ENCODE data around the gene DOCK2.

The DOCK2 gene

DNA sequence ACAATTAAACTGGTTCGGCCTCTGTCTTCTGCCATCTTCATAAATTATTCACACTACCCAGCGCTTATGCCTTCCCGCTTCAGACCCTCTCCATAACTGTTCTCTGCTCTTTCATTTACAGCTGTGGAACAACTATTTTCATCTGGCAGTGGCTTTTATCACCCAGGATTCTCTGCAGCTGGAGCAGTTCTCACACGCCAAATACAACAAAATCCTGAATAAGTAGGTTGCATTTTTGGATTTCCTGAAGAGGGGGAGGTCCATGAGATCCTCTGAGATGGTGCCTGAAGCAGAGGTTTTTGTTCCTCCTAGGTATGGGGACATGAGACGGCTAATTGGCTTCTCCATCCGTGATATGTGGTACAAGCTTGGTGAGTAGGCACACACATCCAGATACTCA is 371.3 kb downstream of the DOCK2 start:
- DNase-seq, result no peak

DNA sequence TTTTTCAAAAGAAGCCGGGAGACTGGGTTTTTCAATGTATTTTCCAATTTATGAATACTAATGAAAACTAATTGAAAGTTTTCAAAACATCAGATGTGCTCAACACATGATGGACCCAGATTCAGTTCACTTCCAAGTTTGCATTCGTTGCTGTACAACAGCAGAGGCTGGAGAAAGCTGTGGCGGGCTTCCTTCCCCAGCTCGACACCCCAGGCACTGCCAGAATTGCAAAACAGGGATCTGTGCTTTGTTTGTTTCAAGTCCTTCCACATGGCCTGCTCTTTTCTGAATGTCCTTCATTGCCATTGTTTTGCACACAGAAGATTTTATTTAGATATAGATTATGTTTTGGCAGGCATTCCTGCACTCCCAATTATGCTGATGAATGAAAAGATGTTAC is 373.5 kb downstream of the DOCK2 start:
- DNase-seq, result no peak

- no peak for DNase-seq
Measured at GRCh38 chr5:170011751-170012150, 374.7 kb downstream of the DOCK2 start.

GRCh38 chr5:170012622-170013021 is 375.5 kb downstream of the DOCK2 start:
- no peak for DNase-seq

- no peak for DNase-seq
Measured at GRCh38 chr5:170020423-170020822, 383.3 kb downstream of the DOCK2 start.

DNA sequence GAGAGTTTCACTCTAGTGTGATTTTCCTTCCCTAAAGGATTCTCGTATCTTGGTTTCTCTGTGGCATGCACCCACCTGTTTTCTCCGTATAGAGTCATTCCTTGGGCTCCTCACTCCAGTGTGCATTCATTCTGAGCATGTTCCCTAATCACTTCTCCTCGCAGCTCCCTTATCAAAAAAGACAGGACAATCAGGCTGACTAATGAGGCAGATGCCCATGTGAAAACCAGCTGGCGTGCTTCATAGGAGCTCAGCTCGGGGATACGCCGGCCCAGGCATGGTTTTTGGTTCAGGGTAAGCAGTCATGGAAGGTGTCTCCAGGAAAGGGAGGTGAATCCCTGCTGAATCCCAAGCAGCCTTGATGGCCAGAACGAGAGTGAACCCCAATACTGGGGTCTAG is 384.4 kb downstream of the DOCK2 start:
- DNase-seq, result no peak

- no peak for DNase-seq
Measured at GRCh38 chr5:170025853-170026252, 388.8 kb downstream of the DOCK2 start.

DNA sequence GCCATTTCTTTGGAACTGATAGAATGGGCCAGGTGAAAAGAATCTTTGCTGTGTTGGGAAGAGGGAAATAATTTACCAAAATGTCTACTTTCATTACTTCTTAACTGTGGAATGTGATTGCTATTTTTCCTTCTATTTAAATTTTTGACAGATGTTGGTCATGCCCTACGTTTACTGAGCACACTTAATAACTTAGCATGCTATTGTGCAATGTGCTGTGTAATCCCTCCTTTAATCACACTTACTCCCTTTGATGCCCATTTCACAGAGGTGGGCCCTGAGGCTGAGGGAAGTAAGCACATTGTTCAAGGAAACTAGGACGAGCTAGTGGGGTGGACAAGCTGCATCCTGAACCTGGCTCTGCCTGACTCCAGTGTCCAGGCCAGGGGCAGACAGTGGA is 391.0 kb downstream of the DOCK2 start:
- DNase-seq, result no peak

DNA sequence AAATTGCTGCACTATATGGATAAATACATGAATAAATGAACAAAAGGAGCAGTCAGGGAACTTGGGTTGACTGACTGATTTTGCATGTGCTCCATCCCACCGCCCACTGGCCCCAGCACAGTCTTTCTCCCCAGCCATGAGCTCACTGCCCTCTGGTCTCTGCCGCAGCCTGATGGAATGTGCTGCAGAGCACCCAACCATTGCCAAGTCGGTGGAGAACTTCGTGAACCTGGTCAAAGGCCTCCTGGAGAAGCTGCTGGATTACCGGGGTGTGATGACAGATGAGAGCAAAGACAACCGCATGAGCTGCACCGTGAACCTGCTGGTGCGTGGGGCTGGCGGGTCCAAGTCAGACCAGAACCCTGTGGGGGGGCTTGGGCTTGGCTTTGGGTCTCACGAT is 397.2 kb downstream of the DOCK2 start:
- DNase-seq, result no peak

DNA sequence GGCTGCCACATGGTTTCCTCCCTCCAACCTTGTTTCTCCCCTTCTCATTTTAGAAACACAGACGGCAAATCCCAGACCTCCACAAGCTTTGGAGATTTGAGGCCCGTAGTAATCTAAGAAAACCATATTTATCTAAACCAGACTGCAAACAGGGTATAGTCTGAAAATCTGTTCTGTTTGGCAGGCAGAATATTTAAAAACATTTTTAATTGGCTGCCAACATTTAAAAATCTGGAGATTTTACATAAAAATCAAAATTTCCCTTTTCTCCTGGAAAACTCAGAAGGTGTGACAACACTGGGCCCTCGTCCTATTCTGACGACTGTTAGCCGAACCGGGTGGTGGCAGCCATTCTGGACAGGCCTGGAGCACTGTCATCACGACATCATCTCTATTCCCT is 401.2 kb downstream of the DOCK2 start:
- no peak for DNase-seq

DNA sequence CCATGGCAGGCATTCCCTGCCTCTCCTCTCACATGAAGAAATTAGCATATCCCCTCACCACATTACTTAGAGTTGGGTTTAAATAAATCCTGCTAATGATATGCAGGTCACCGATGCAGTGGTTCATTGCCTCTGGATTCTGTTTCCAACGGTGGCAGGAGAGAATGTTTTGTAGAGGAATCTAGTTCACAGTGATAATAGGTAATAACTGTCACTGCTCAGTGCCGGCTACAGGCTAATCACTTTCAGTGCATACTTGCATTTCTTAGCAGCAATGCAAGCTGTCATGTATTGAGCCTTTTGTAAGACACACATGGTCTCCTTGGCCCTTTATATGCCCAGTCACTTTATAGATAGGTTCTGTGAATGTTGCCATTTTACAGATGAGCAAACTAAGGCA is 402.8 kb downstream of the DOCK2 start:
- DNase-seq, result no peak

DNA sequence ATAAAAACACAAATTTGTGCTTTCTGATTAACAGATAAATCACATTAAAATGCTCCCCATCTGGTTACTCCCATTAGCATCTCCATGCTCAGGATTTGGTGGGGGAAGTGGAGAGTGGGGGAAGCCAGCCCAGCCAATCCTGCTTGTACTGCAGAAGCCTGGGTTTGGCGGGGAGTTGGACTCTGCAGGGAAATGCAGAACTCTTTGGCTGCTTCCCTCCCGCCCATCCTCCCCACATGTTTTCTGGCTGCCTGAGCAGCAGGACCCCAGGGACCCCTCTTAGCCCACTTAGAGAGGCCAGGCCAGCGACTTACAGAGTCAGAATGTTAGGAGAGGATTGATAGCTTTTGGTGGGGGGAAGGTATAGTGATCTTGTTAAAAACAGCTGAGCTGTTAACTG is 409.2 kb downstream of the DOCK2 start:
- DNase-seq, result no peak

DNA sequence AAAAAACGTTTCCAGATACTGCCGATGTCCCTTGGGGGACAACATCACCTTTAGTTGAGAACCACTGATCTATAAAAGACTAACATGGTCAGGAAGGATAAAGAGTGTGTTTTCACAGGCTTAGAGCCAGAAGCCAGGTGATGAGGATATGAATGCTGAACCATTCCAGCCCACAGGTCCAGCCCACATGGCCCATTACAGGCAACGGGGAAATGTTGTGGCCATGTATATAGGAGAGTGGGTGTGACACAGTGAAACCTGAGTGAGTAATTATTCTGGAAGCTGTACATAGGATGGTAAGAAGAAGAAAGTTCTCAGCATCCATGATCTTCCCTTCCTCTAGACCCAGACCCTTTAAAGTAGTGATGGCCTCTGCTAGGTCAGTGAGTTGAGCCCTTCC is 412.6 kb downstream of the DOCK2 start:
- DNase-seq, result no peak

GRCh38 chr5:170053896-170054295 is 416.8 kb downstream of the DOCK2 start:
- no peak for DNase-seq

DNA sequence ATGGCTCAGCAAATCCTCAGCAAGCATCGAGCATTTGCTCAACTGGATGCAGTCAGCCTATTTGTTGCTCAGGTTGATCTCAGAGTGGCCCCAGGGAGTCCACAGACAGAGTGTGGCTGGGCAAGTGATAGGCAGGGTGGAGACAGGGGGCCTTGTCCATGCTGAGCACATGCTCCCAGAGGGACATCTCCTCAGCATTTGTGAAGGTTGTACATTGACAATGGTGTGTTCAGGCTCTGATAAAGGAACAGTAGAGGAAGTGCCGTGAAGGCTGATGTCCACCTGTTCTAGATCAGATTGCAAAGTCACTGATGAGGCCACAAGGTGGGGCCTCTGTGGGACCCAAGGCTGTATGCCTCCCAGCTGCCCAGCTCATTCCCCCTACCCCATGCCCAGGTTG is 418.5 kb downstream of the DOCK2 start:
- no peak for DNase-seq

DNA sequence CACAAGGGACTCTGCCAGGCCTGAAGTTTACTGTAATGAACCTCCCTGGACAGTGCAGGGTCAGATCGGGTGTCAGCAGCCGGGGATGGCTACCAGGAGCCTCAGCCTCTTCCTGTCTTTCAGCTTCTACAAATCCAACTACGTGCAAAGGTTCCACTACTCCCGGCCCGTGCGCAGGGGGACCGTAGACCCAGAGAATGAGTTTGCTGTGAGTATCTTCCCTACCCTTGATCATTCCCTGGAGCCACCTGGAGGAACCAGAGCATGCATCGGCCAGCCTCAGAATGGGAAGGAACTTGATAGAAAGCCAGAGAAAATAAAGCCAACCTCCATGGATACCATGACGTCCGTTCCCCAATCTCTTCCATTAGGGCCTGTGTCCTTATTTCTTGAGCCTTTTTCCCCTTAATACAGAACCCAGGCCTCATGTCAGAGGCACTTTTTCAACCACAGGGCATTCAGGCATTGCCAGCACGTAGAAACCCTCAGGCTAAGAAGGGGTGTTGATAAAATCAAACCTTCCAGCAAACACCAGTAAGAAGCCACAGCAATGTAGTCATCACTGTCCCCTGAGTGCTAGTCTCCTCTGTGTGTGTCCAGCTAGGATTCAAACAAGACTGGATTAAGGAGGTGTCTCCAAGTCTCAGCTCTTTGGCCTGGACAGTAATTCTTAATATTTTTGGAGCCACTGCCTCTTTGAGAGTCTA is 419.6 kb downstream of the DOCK2 start:
- no peak for DNase-seq

DNA sequence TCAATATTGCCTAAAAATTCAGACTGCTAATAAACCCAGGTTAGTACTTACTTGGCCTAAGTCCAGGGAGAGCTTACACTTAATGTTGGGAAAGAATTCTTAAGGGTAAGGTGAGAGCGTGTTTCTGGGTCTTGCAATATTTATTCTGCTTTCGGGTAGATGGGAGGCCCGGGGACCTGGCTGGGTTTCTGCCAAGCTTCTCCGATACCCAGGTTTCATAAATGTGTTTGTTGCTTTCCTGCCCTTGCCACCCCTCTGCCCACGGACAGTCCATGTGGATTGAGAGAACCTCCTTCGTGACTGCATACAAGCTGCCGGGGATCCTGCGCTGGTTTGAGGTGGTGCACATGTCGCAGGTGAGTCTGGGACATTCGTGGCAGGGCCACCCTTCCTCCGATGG is 420.2 kb downstream of the DOCK2 start:
- DNase-seq, result no peak

DNA sequence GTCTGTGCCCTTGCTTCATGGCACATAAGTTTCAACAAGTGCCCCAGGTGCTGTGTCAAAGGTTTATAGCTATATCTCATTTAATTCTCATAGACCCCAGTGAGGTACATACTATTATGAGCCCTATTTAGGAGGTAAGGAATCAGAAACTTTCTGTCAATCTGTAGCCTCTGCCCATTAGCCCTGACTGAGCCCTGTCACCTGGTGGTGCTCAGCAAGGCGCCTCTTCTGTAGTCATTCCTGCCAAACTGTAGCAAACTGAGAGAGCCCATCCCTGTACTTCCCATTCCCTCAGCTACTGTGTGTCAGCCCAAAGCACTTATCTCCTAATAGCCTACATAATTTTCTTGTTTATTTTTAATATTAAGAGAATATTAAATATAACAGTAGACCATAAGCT is 422.1 kb downstream of the DOCK2 start:
- no peak for DNase-seq

DNA sequence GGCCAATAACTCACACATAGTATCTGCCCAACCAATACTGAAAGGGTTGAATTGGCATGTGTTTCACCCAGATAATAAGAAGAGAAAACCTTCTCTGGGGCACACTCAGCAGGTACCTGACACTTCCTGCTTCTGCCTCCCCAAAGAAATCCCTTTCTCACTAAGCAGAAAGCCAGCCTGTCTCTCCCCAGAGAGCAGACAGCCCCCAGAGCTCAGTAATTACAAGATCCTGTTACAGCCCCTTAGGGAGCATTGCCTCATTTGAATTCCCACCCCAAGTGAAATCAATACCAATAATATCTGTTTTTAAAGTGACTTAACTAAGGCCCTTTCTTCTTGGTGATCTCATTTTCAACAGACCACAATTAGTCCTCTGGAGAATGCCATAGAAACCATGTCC is 430.1 kb downstream of the DOCK2 start:
- DNase-seq, result no peak

DNA sequence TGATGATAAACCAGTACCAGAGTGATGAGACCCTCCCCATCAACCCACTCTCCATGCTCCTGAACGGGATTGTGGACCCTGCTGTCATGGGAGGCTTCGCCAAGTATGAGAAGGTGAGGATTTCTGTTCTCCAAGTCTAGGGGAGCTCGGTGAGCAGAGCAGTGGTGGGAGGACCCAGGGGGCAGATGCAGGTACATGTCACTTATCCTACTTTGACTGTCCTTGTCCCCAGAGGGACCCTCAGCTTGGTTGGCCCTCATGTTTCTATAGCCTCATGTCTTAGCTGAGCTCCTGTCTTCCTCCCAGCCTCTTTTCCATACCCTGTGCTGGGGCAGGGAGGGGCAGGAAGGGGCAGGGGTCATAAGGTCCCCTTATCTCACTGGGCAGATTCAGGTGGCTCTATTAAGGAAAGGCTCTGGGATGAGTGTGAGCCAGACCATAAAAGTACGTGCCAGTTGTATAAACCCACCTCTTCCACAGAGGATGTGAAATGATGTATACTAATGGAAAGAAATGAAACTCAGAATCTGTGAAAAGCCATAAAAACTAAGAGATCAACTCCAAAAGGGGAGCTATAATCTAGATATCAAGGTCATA is 430.6 kb downstream of the DOCK2 start:
- DNase-seq, result no peak

DNA sequence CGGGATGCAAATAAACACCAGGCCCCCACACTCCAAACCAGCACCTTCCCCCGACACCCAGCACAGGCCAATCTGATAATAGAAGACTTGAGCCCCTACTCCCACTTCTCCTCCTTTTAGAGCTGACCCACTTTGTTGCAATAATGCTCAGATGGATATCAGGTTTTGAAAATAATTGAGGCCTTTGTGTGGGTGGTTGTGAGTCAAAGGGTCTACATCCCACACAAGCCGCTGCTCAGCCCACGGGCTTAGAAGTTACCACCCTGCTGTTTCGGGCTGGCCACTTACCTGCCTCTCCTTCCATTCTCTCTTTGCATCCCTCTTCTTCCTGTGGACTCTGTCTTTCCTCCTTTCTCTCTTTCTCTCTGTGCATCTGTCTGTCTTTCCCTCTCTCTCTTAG is 432.4 kb downstream of the DOCK2 start:
- no peak for DNase-seq

DNA sequence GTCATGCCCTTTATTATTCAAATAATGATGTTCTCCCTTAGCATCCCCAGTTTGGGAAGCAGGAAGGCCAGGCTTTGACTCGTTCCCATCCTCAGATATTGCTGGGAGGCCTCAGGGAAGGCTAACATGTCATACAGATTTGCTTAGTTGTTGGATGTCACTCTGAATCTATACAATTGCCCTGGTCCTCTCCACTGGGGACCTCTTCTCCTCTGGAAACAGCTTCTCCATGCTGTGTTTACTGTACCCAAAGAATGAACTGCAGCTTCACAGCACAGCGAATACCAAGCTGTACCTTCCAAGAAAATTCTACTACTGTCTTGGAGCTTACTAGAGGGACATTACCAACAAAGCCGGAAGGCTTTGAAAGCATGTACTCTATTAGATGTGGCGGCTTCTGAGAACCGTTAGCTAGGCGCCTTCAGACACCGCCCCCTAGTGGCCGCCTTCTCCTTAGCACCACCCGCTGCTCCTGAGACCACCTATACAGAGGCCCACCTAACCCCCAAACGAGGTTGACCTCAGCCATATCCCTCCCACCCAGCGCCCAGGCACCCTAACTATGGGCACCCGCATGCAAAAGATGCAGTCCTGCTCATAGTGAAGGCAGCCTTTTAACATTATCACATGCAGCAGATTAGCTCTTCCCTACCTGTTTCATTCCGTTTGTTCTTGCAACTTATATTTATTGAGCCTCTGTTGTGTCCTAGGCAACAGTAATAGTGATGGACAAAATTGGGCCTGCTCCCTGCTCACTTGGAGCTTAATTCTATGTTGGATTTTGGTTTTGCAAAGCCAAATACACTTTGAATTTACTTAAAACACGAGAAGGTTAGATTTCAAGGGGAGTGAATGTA is 433.7 kb downstream of the DOCK2 start:
- no peak for DNase-seq

GRCh38 chr5:170071748-170072147 is 434.7 kb downstream of the DOCK2 start:
- no peak for DNase-seq

GRCh38 chr5:170075696-170076095 is 438.6 kb downstream of the DOCK2 start:
- DNase-seq, result no peak

Data from OCI-M1 (cell line).